ENCODE data around the gene MIA. TPM values are rescaled to one million over a fixed set of nuclear protein-coding genes. Genes with fewer than 3 reads are reported as not detected.

The MIA gene
- total RNA-seq, 4 donors from 2014 or later = not detected

DNA sequence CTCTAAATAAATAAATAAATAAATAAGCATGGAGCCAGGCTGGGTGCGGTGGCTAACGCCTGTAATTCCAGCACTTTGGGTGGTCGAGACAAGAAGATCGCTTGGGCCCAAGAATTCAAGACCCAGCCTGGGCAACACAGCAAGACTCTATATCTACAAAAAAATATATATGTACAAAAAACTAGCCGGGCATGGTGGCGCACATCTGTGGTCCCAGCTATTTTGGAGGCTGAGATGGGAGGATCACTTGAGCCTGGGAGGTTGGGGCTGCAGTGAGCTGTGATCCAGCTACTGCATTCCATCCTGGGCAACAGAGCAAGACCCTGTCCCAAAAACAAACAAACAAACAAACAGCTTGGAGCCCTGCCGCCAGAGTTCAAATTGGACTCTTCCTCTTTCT, 27.8 kb upstream of the MIA start:
- Histone ChIP-seq H3K4me1 (peaks cover 29 to 30% of the 10 kb centered on the region in 2 donors), H3K27ac (peak overlapping the region in 2 of 4 donors; percentile 93 to 94), H3K9me3 (no peaks in the 10 kb centered on the region), H3K36me3 (no peaks in the 10 kb centered on the region), H3K4me3 (no peak overlapping the region), H3K27me3 (no peaks in the 10 kb centered on the region)
- ATAC-seq = no peak
- in situ Hi-C loops (cut with MboI; ENCODE audit: low sequenced_read_pairs in 4 of 4) = no loop called here
- intact Hi-C loops (cut with DNase I; ENCODE audit: low total_unique reads) = no loop called here
- TF ChIP-seq, protein P1, sequence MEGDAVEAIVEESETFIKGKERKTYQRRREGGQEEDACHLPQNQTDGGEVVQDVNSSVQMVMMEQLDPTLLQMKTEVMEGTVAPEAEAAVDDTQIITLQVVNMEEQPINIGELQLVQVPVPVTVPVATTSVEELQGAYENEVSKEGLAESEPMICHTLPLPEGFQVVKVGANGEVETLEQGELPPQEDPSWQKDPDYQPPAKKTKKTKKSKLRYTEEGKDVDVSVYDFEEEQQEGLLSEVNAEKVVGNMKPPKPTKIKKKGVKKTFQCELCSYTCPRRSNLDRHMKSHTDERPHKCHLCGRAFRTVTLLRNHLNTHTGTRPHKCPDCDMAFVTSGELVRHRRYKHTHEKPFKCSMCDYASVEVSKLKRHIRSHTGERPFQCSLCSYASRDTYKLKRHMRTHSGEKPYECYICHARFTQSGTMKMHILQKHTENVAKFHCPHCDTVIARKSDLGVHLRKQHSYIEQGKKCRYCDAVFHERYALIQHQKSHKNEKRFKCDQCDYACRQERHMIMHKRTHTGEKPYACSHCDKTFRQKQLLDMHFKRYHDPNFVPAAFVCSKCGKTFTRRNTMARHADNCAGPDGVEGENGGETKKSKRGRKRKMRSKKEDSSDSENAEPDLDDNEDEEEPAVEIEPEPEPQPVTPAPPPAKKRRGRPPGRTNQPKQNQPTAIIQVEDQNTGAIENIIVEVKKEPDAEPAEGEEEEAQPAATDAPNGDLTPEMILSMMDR (IDR thresholded peaks at IDR 0.05 in 4 of 5, conservative IDR thresholded peaks at IDR 0.05 in 1 of 5) = no peak
- TF ChIP-seq POLR2A (IDR thresholded peaks at IDR 0.05) = no peak
- DNase-seq = no peak

DNA sequence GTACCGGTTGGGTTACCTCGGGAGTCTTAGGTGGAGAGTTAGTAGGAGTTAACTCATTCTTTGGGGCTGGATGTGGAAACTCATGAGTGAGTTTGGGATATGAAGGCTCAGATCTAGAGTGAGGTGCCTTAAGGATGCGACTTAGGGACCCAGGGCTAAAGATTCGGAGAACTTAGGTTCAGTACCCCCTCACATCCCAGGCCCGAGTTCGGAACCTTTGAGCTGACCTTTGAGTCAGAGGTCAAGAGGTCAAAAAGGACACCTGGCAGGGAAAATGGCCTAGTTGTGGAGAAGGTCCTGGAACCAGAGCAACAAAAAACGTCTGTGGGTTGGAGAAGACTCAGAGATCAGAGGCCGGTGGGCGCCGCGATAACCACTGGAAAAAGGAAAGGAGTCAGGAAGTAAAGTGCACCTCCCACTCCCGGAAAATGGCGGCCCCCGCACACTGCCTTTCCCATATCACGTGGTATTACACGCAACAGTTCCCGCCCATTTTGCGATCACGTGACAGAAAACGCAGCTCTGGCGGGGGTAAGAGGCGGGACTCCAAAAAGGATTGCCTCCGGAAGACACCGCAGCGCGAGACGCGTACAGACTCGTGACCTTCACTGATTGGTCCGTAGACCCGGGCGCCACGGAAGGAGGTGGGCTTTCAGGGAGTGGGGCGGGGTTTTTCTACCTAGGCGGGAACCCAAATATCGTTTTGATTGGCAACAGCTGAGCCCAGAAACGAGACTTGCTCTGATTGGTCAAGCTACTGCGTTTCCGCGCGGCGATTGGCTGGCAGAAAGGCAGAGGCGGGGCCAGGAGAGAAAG, 25.1 kb upstream of the MIA start, which contains the start of gene ACTMAP:
TSS of gene ACTMAP (minus strand) at position 420 of the 816 bp plus-strand sequence. CDS start 674 bp downstream, outside the sequence.
- Histone ChIP-seq H3K4me3 (peak within 1 kb of the TSS; percentile 73 to 93 (median 84)), H3K27me3 (no peaks in the 10 kb centered on the region), H3K36me3 (no peaks in the 10 kb centered on the region), H3K9me3 (no peaks in the 10 kb centered on the region), H3K4me1 (peaks cover 35 to 38% of the 10 kb centered on the region in 2 donors), H3K27ac (peak within 1 kb of the TSS; percentile 92 to 98 (median 94))
- TF ChIP-seq, protein P1 (IDR thresholded peaks at IDR 0.05 in 4 of 5, conservative IDR thresholded peaks at IDR 0.05 in 1 of 5) = peak in 2 of 5 experiments; percentile 51 to 67
- TF ChIP-seq POLR2A (IDR thresholded peaks at IDR 0.05) = peak; percentile 82 to 92
- intact Hi-C loops (cut with DNase I; ENCODE audit: low total_unique reads) (loop anchor here (1.0 to 5.0 kb wide), 5 partner anchors 32 to 687 kb away; partner anchors contain the start of genes DMAC2 and NUMBL), in situ Hi-C loops (cut with MboI; ENCODE audit: low sequenced_read_pairs in 4 of 4) (loop anchor here in 1 of 4 donors (10.0 kb wide), 1 partner anchor 65 kb away; no protein-coding TSS in a partner anchor)
- ATAC-seq = peak; percentile 91 to 93
- DNase-seq = peak; percentile 100

DNA sequence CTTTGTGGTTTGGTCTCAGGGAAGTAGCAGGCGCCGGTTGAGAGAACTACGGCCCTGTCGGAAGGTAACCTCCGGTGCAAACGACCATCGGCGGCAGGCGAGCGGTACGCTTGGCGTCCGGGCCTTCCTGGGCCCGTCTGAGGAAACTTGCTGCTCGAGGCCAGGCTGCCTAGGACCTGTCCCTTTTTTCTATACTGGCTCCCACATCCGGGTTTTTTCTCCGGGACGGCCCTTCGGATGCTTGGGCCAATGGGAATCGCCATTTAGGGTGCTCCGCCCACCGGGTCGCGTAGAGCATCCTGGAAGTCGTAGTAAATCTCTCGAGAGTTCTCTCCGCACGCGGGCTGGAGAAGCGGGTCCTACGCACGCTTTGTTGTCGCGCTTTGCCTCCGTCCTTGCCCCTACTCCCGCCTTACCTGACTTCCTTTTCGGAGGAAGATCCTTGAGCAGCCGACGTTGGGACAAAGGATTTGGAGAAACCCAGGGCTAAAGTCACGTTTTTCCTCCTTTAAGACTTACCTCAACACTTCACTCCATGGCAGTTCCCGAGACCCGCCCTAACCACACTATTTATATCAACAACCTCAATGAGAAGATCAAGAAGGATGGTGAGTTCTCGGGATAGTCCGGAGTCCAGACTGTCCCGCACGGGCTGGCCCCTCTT, 24.3 kb upstream of the MIA start, which contains the start of gene SNRPA:
TSS of gene SNRPA (plus strand) at position 330 of the 664 bp plus-strand sequence. CDS start at position 536, 206 bp downstream.
- TF ChIP-seq POLR2A (IDR thresholded peaks at IDR 0.05) = peak; percentile 91
- TF ChIP-seq, protein P1 (IDR thresholded peaks at IDR 0.05 in 4 of 5, conservative IDR thresholded peaks at IDR 0.05 in 1 of 5) = no peak
- Histone ChIP-seq H3K27ac (peak within 1 kb of the TSS; percentile 92 to 98 (median 94)), H3K9me3 (no peaks in the 10 kb centered on the region), H3K4me1 (peaks cover 31 to 42% of the 10 kb centered on the region in 2 donors), H3K36me3 (peaks cover 0 to 2% of the 10 kb centered on the region in 2 donors), H3K27me3 (no peaks in the 10 kb centered on the region), H3K4me3 (peak within 1 kb of the TSS; percentile 73 to 93 (median 84))
- intact Hi-C loops (cut with DNase I; ENCODE audit: low total_unique reads) = loop anchor here (1.0 to 5.0 kb wide), 6 partner anchors 27 to 686 kb away; partner anchors contain the start of genes DMAC2, NUMBL and RAB4B
- ATAC-seq = peak; percentile 84 to 85
- in situ Hi-C loops (cut with MboI; ENCODE audit: low sequenced_read_pairs in 4 of 4) = loop anchor here in 1 of 4 donors (10.0 kb wide), 1 partner anchor 64 kb away; no protein-coding TSS in a partner anchor
- DNase-seq = peak; percentile 97 to 98

DNA sequence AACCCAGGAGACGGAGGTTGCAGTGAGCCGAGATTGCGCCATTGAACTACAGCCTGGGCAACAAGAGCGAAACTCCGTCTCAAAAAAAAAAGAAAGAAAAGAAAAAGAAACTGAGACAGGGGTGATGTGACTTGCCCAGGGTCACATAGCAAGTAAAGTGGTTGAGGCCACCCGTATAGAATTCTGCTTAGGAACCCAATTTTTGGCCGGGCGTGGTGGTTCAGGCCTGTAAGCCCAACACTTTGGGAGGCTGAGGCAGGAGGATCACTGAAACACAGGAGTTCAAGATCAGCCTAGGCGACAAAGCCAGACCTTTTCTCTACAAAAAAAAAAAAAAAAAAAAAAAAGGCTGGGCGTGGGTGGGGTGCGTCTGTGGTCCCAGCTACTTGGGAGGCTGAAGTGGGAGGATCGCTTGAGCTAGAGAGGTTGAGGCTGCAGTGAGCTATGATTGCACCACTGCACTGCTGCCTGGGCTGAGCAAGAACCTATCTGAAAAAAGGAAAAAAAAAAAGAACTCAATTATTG, 23.0 kb upstream of the MIA start:
- peaks cover 31 to 42% of the 10 kb centered on the region in 2 donors for H3K4me1 ChIP-seq
- intact Hi-C loops (cut with DNase I; ENCODE audit: low total_unique reads) (loop anchor here (5.0 kb wide), 1 partner anchor 685 kb away; the partner anchor contains the start of gene DMAC2), in situ Hi-C loops (cut with MboI; ENCODE audit: low sequenced_read_pairs in 4 of 4) (loop anchor here in 1 of 4 donors (10.0 kb wide), 1 partner anchor 62 kb away; no protein-coding TSS in a partner anchor)
- DNase-seq (no peak), ATAC-seq (no peak)
- peak overlapping the region; percentile 90 to 98 (median 92) for H3K27ac ChIP-seq
- TF ChIP-seq, protein P1 (IDR thresholded peaks at IDR 0.05 in 4 of 5, conservative IDR thresholded peaks at IDR 0.05 in 1 of 5) = no peak
- TF ChIP-seq POLR2A (IDR thresholded peaks at IDR 0.05) = no peak
- no peaks in the 10 kb centered on the region for H3K27me3 ChIP-seq
- no peaks in the 10 kb centered on the region for H3K9me3 ChIP-seq
- peaks cover 0 to 13% of the 10 kb centered on the region in 2 donors for H3K36me3 ChIP-seq
- peak overlapping the region; percentile 73 to 93 (median 84) for H3K4me3 ChIP-seq

All from gastrocnemius medialis (tissue), 4 donors.